HepG2 (cell line): ENCODE results near the gene OR6S1. TPM values are rescaled to one million over a fixed set of nuclear protein-coding genes. Genes with fewer than 3 reads are reported as not detected.

Experiments used
- ATAC-seq: fragments of 200-7000 bp; cut with Tn5 transposase; 3 replicates; pipeline ENCODE4 v1.9.1; 2020; ENCODE audit warnings: mild to moderate bottlenecking, moderate library complexity
- BruUV-seq: library from RNA; stranded (reverse); fragments of 400-500 nt; replicated peaks from 2 replicates; lab custom pipeline; 2021; lab: Mats Ljungman, UMichigan
- CTCF ChIA-PET: fragments of 300-600 bp; formaldehyde crosslinking; extraction: SDS; loops from one replicate; lab custom pipeline; 2021; ENCODE audit warnings: low total read pairs, inconsistent platforms, low intra/inter-chr PET ratio; lab: Yijun Ruan, JAX
- POLR2A ChIA-PET: fragments of 350-600 bp; sonication (Branson Sonifier 250); formaldehyde crosslinking; loops from one replicate; lab custom pipeline; 2020; ENCODE audit warnings: antibody characterized with exemption, inconsistent platforms; lab: Yijun Ruan, JAX
- DNase-seq: peaks from one replicate; pipeline ENCODE4 v3.0.0-alpha.2; 2015; ENCODE audit warnings: low spot score
- FAIRE-seq: peaks from 3 replicates; lab custom pipeline; 2011; peaks lifted over from hg19 to GRCh38; lab: Jason Lieb, UNC
- H2AFZ ChIP-seq: one replicate; pipeline ENCODE4 v1.6.1; 2011; ENCODE audit warnings: low read length, inconsistent platforms
- H3K27ac ChIP-seq: fragments of 300-600 bp; 3 replicates; pipeline ENCODE4 v1.8.0; 2011; ENCODE audit warnings: mixed run types, mild to moderate bottlenecking, mixed read lengths, low read length, inconsistent platforms; ENCODE audit not compliant: insufficient read depth; ENCODE audit errors: extremely low read length
- H3K27me3 ChIP-seq, 2 experiments: fragments of 200-600 bp in 1 of 2; 2 replicates in 1 of 2; 3 replicates in 1 of 2; pipeline versions ENCODE4 v1.6.0 to v1.8.0; 2011; ENCODE audit warnings: low read length in 2 of 2, mild to moderate bottlenecking in 2 of 2, moderate library complexity in 2 of 2, inconsistent platforms in 1 of 2; ENCODE audit not compliant: insufficient read depth in 2 of 2, control insufficient read depth in 1 of 2
- H3K36me3 ChIP-seq, 2 experiments: fragments of 200-600 bp in 1 of 2; replicated peaks in 1 of 2; 2 replicates in 1 of 2; 3 replicates in 1 of 2; pipeline versions ENCODE4 v1.5.1 to v1.8.0; 2011; ENCODE audit warnings: low read length in 2 of 2, inconsistent platforms in 1 of 2; ENCODE audit not compliant: insufficient read depth in 2 of 2, control insufficient read depth in 1 of 2
- H3K4me1 ChIP-seq: 2 replicates; pipeline ENCODE4 v1.5.1; 2012; ENCODE audit warnings: low read length, inconsistent platforms; ENCODE audit not compliant: insufficient read depth
- H3K4me2 ChIP-seq: 2 replicates; pipeline ENCODE4 v1.6.0; 2011; ENCODE audit warnings: low read depth, low read length, inconsistent platforms
- H3K4me3 ChIP-seq, 3 experiments: fragments of 200-600 bp in 1 of 3; sonication (generic), shearing (Covaris generic) in 1 of 3; replicated peaks in 1 of 3; 2 replicates each; pipeline ENCODE4 v1.5.1; 2011 to 2016; ENCODE audit warnings: low read length in 3 of 3, inconsistent platforms in 2 of 3, low read depth in 2 of 3, mild to moderate bottlenecking in 2 of 3, control low read depth in 1 of 3, mixed read lengths in 1 of 3; ENCODE audit not compliant: insufficient read depth in 1 of 3
- H3K79me2 ChIP-seq: one replicate; pipeline ENCODE4 v1.6.1; 2011; ENCODE audit warnings: low read length, inconsistent platforms; ENCODE audit not compliant: insufficient read depth
- H3K9ac ChIP-seq: 2 replicates; pipeline ENCODE4 v1.6.0; 2011; ENCODE audit warnings: mild to moderate bottlenecking, low read depth, low read length, inconsistent platforms; ENCODE audit not compliant: insufficient read depth
- H3K9me3 ChIP-seq: 2 replicates; pipeline ENCODE4 v1.5.1; 2012; ENCODE audit warnings: mild to moderate bottlenecking, low read length
- H4K20me1 ChIP-seq: 2 replicates; pipeline ENCODE4 v1.6.0; 2011; ENCODE audit warnings: inconsistent platforms, mild to moderate bottlenecking, low read length, moderate library complexity; ENCODE audit not compliant: insufficient read depth
- CENPT ChIP-seq: sonication (generic); formaldehyde crosslinking; IDR thresholded peaks from 2 replicates; pipeline ENCODE4 v1.8.0; 2022; ENCODE audit warnings: low read depth, mild to moderate bottlenecking, moderate library complexity, missing genetic modification reagents
- HNRNPUL1 ChIP-seq: fragments of 200-400 bp; formaldehyde crosslinking; IDR thresholded peaks from 2 replicates; pipeline ENCODE4 v1.6.1; 2017; ENCODE audit warnings: low read depth, mild to moderate bottlenecking, low read length, moderate library complexity
- NCOA1 ChIP-seq: sonication (generic); formaldehyde crosslinking; IDR thresholded peaks from 2 replicates; pipeline ENCODE4 v1.9.0; 2021; ENCODE audit warnings: missing genetic modification reagents
- NFE2L2 ChIP-seq: fragments of 150-350 bp; IDR thresholded peaks from 2 replicates; pipeline ENCODE4 v1.6.1; 2014; ENCODE audit warnings: low read length
- PPARG ChIP-seq: conservative IDR thresholded peaks from 2 replicates; pipeline ENCODE4 v1.6.1; 2016; ENCODE audit warnings: missing biosample characterization, missing genetic modification reagents
- ZBTB3 ChIP-seq: sonication (generic); formaldehyde crosslinking; IDR thresholded peaks from 2 replicates; pipeline ENCODE4 v1.4.0; 2020; ENCODE audit warnings: low read depth, mild to moderate bottlenecking, moderate library complexity, missing genetic modification reagents, borderline replicate concordance
- ZKSCAN8 ChIP-seq: IDR thresholded peaks from 2 replicates; pipeline ENCODE4 v1.6.1; 2016; ENCODE audit warnings: borderline replicate concordance, missing genetic modification reagents, missing compliant biosample characterization
- ZNF121 ChIP-seq: sonication (generic); formaldehyde crosslinking; IDR thresholded peaks from 2 replicates; pipeline ENCODE4 v1.5.0; 2020; ENCODE audit warnings: mild to moderate bottlenecking, missing genetic modification reagents
- ZNF160 ChIP-seq: sonication (generic); formaldehyde crosslinking; IDR thresholded peaks from 2 replicates; pipeline ENCODE4 v1.8.0; 2022; ENCODE audit warnings: mild to moderate bottlenecking, inconsistent platforms, missing genetic modification reagents
- ZNF557 ChIP-seq: sonication (generic); formaldehyde crosslinking; IDR thresholded peaks from 2 replicates; pipeline ENCODE4 v1.4.0; 2020; ENCODE audit warnings: missing genetic modification reagents
- ZNF792 ChIP-seq: IDR thresholded peaks from 2 replicates; pipeline ENCODE4 v1.6.1; 2016
- WGBS: methylation state at CpG from one replicate; pipeline ENCODE4 v1.1.6; 2017; ENCODE audit warnings: low lambda C conversion rate; 5-methylcytosine and 5-hydroxymethylcytosine counted together
- in situ Hi-C: cut with HindIII; loops from 2 replicates; pipeline ENCODE4 v1.10.0; 2017; ENCODE audit warnings: low pct_unique_long_range_greater_than_20kb; ENCODE audit not compliant: extremely low pct_ligation_motif_present
- intact Hi-C: fragments of 100-400 bp; cut with micrococcal nuclease; formaldehyde crosslinking; loops from one replicate; pipeline ENCODE4 v1.10.0; 2022; ENCODE audit not compliant: unreplicated experiment
- polyA plus RNA-seq, 8 experiments: library from polyadenylated mRNA; depleted of rRNA in 3 of 8; stranded (reverse) in 7 of 8; unstranded in 1 of 8; fragments of >200 nt; fragmentation: Illumina TruSeq in 4 of 8; extraction: Trizol in 4 of 8; gene quantifications; 2 replicates each; pipeline versions ENCODE4 v1.2.1 to v1.2.3, GENCODE V29; 2011 to 2016; ENCODE audit warnings: low read depth in 4 of 8, missing spikeins in 1 of 8, mixed read lengths in 1 of 8; ENCODE audit not compliant: insufficient read depth in 1 of 8
- total RNA-seq, 5 experiments: library from RNA; depleted of rRNA; stranded (reverse); fragments of >200 nt; fragmentation: Illumina TruSeq; extraction: Trizol; gene quantifications; 2 replicates each; pipeline ENCODE4 v1.2.3, GENCODE V29; 2016; ENCODE audit warnings: low read depth in 1 of 5
- TF ChIP-seq, protein P1 (sequence below): sonication (generic); formaldehyde crosslinking; IDR thresholded peaks from 2 replicates; pipeline ENCODE4 v1.8.1; 2023; ENCODE audit warnings: missing genetic modification reagents, inconsistent platforms, borderline replicate concordance

The OR6S1 gene
- total and polyA plus RNA-seq, 2 of the 13 experiments (the other 11 are each of a cell fraction or from before 2014, with no cell fraction given): 0.09 TPM; not detected in 1

- no peak overlapping the region for H3K4me3 ChIP-seq
- H3K4me2 ChIP-seq: no peak overlapping the region
- FAIRE-seq (no peak), DNase-seq (no peak), ATAC-seq (no peak)
- CTCF ChIA-PET: no interaction called here
- no TSS peak for BruUV-seq
- no peaks in the 10 kb centered on the region for H3K79me2 ChIP-seq
- H3K9me3 ChIP-seq: no peaks in the 10 kb centered on the region
- intact Hi-C loops: no loop called here
- in situ Hi-C loops: no loop called here
- TF ChIP-seq ZNF792 (no peak), ZNF557 (CRISPR knock-in tag) (no peak), ZNF121 (CRISPR knock-in tag) (no peak), NCOA1 (no peak), PPARG (CRISPR knock-in tag) (no peak), ZKSCAN8 (CRISPR knock-in tag) (no peak), HNRNPUL1 (no peak), CENPT (CRISPR knock-in tag) (no peak), NFE2L2 (no peak), ZNF160 (CRISPR knock-in tag) (no peak), ZBTB3 (CRISPR knock-in tag) (no peak)
- TF ChIP-seq, protein P1, sequence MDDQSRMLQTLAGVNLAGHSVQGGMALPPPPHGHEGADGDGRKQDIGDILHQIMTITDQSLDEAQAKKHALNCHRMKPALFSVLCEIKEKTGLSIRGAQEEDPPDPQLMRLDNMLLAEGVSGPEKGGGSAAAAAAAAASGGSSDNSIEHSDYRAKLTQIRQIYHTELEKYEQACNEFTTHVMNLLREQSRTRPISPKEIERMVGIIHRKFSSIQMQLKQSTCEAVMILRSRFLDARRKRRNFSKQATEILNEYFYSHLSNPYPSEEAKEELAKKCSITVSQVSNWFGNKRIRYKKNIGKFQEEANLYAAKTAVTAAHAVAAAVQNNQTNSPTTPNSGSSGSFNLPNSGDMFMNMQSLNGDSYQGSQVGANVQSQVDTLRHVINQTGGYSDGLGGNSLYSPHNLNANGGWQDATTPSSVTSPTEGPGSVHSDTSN: no peak
- H3K27ac ChIP-seq: no peak overlapping the region
- no peaks in the 10 kb centered on the region for H3K4me1 ChIP-seq
- 76% methylated on average over 1 of the region's 1 CpG for WGBS
- POLR2A ChIA-PET: no interaction called here
- peaks cover 0 to 6% of the 10 kb centered on the region in 2 experiments; a peak in 1 of 5 replicates for H3K27me3 ChIP-seq
- no peak overlapping the region for H3K9ac ChIP-seq
- H3K36me3 ChIP-seq: no peaks in the 10 kb centered on the region
- H2AFZ ChIP-seq: no peak overlapping the region
- no peaks in the 10 kb centered on the region for H4K20me1 ChIP-seq
Measured at GRCh38 chr14:20645481-20645880, 4.0 kb upstream of the OR6S1 start.
